GM23338 (cell line): ENCODE data around the gene YIF1A. TPM values are rescaled to one million over a fixed set of nuclear protein-coding genes. Genes with fewer than 3 reads are reported as not detected.

Experiments used
- ATAC-seq: fragments of 200-7000 bp; cut with Tn5 transposase; 3 replicates; pipeline ENCODE4 v1.9.1; 2020
- DNase-seq: peaks from one replicate; pipeline ENCODE4 v3.0.0-alpha.2; 2015; ENCODE audit warnings: low spot score
- H2AFZ ChIP-seq: fragments of 200-600 bp; sonication (generic); 2 replicates; pipeline ENCODE4 v1.8.0; 2016; ENCODE audit warnings: antibody characterized with exemption, mild to moderate bottlenecking, moderate library complexity
- H3F3A ChIP-seq: fragments of 200-600 bp; sonication (generic); replicated peaks from 2 replicates; pipeline ENCODE4 v1.8.0; 2017; ENCODE audit warnings: antibody characterized with exemption, mixed run types, low read depth
- H3K27ac ChIP-seq: fragments of 200-600 bp; sonication (generic); 2 replicates; pipeline ENCODE4 v1.6.1; 2016; ENCODE audit warnings: low read depth
- H3K27me3 ChIP-seq: fragments of 200-600 bp; sonication (generic); 2 replicates; pipeline ENCODE4 v1.8.0; 2016; ENCODE audit warnings: mild to moderate bottlenecking, mixed run types, moderate library complexity; ENCODE audit not compliant: insufficient read depth
- H3K36me3 ChIP-seq: fragments of 200-600 bp; sonication (generic); 2 replicates; pipeline ENCODE4 v1.8.0; 2016; ENCODE audit warnings: mild to moderate bottlenecking; ENCODE audit not compliant: insufficient read depth
- H3K4me1 ChIP-seq: fragments of 200-600 bp; sonication (generic); 2 replicates; pipeline ENCODE4 v1.8.0; 2016; ENCODE audit warnings: mild to moderate bottlenecking, moderate library complexity; ENCODE audit not compliant: insufficient read depth
- H3K4me2 ChIP-seq: fragments of 200-600 bp; sonication (generic); 2 replicates; pipeline ENCODE4 v1.7.1; 2017; ENCODE audit warnings: mixed run types
- H3K4me3 ChIP-seq: fragments of 200-600 bp; sonication (generic); 2 replicates; pipeline ENCODE4 v1.6.1; 2016; ENCODE audit warnings: mixed run types
- H3K79me2 ChIP-seq: fragments of 200-600 bp; sonication (generic); replicated peaks from 2 replicates; pipeline ENCODE4 v1.8.0; 2017; ENCODE audit warnings: mild to moderate bottlenecking; ENCODE audit not compliant: insufficient read depth
- H3K9me2 ChIP-seq: fragments of 200-600 bp; sonication (generic); 2 replicates; pipeline ENCODE4 v1.8.0; 2017; ENCODE audit not compliant: insufficient read depth
- H4K20me1 ChIP-seq: fragments of 200-600 bp; sonication (generic); replicated peaks from 2 replicates; pipeline ENCODE4 v1.8.0; 2017; ENCODE audit warnings: mild to moderate bottlenecking; ENCODE audit not compliant: insufficient read depth
- H3K27ac Mint-ChIP-seq: 2 replicates; pipeline ENCODE4 v1.8.0; 2020; ENCODE audit warnings: inconsistent platforms, mild to moderate bottlenecking, moderate library complexity, mixed read lengths
- H3K27me3 Mint-ChIP-seq: 3 replicates; pipeline ENCODE4 v1.8.0; 2022; ENCODE audit warnings: low read depth, mild to moderate bottlenecking, moderate library complexity, mixed read lengths, inconsistent platforms; ENCODE audit not compliant: insufficient read depth, poor library complexity
- H3K36me3 Mint-ChIP-seq: 3 replicates; pipeline ENCODE4 v1.8.0; 2021; ENCODE audit warnings: low read depth, mild to moderate bottlenecking, inconsistent platforms, moderate library complexity, mixed read lengths
- H3K4me1 Mint-ChIP-seq: 3 replicates; pipeline ENCODE4 v1.8.0; 2020; ENCODE audit warnings: mild to moderate bottlenecking, inconsistent platforms, mixed read lengths
- H3K4me3 Mint-ChIP-seq: 3 replicates; pipeline ENCODE4 v1.8.0; 2021; ENCODE audit warnings: moderate library complexity, mild to moderate bottlenecking, inconsistent platforms, mixed read lengths
- H3K9me3 Mint-ChIP-seq: 3 replicates; pipeline ENCODE4 v1.8.0; 2020; ENCODE audit warnings: moderate library complexity, mild to moderate bottlenecking, inconsistent platforms, mixed read lengths
- CREB1 ChIP-seq: fragments of 250-450 bp; sonication (Bioruptor Pico); IDR thresholded peaks from 2 replicates; pipeline ENCODE4 v1.5.0; 2020; ENCODE audit warnings: low read depth, mild to moderate bottlenecking, moderate library complexity
- CTCF ChIP-seq, 2 experiments: fragments of 200-600 bp in 1 of 2; sonication (generic) in 1 of 2; conservative IDR thresholded peaks; 2 replicates each; pipeline versions ENCODE4 v1.5.1 to v1.6.1; 2016 to 2017; ENCODE audit warnings: antibody characterized with exemption in 2 of 2, low read depth in 2 of 2, mild to moderate bottlenecking in 2 of 2, moderate library complexity in 1 of 2
- ETS1 ChIP-seq: IDR thresholded peaks from 2 replicates; pipeline ENCODE4 v1.6.1; 2016; ENCODE audit warnings: antibody characterized with exemption
- EZH2phosphoT487 ChIP-seq: fragments of 200-600 bp; sonication (generic); IDR thresholded peaks from one replicate; pipeline ENCODE4 v1.8.1; 2018; ENCODE audit warnings: antibody characterized with exemption; ENCODE audit not compliant: unreplicated experiment
- NANOG ChIP-seq: IDR thresholded peaks from 2 replicates; pipeline ENCODE4 v1.6.1; 2016; ENCODE audit warnings: antibody characterized with exemption, borderline replicate concordance
- POLR2AphosphoS5 ChIP-seq: IDR thresholded peaks from 2 replicates; pipeline ENCODE4 v1.6.1; 2016; ENCODE audit warnings: antibody characterized with exemption, low read depth
- ZNF331 ChIP-seq: fragments of 250-450 bp; sonication (Bioruptor Pico); IDR thresholded peaks from 2 replicates; pipeline ENCODE4 v1.5.0; 2020; ENCODE audit warnings: low read depth, mild to moderate bottlenecking, moderate library complexity
- ZNF462 ChIP-seq: fragments of 250-450 bp; sonication (Bioruptor Pico); IDR thresholded peaks from 2 replicates; pipeline ENCODE4 v1.5.0; 2020; ENCODE audit warnings: mild to moderate bottlenecking, moderate library complexity
- long read RNA-seq: library from polyadenylated mRNA; unstranded; transcript quantifications from one replicate; pipeline ENCODE4 v2.0.0, GENCODE V29; 2020; ENCODE audit not compliant: unreplicated experiment
- polyA plus RNA-seq: library from polyadenylated mRNA; unstranded; fragments of >200 nt; fragmentation: Nextera tagmentation; extraction: Ambion mirVana; gene quantifications from 2 replicates; pipeline ENCODE4 v1.2.1, GENCODE V29; 2016
- total RNA-seq: library from RNA; depleted of rRNA; stranded (reverse); fragments of >200 nt; shearing (Covaris generic); gene quantifications from 2 replicates; pipeline ENCODE4 v1.2.3, GENCODE V29; 2014; rRNA removed

YIF1A gene
- 75.0 and 87.0 TPM in 2 replicates for total RNA-seq
- polyA plus RNA-seq, result 71.5 and 75.6 TPM in 2 replicates
- long read RNA-seq, transcript YIF1A-203 (8 exons, 1,124 nt), result major isoform, 128 of 144 reads
- long read RNA-seq, partial matches to known transcripts, result 5 of 144 reads
- long read RNA-seq, other reads (novel, unspliced or antisense), result 8 of 144 reads

GRCh38 chr11:66288671-66289547, at the start of gene YIF1A:
TSS of gene YIF1A (minus strand) at chr11:66289143. CDS start at chr11:66288985, 158 bp downstream.
- Histone ChIP-seq H3K27me3 (peaks cover 30% of the 10 kb centered on the region), H3K79me2 (peaks cover 9% of the 10 kb centered on the region), H3K9me2 (no peaks in the 10 kb centered on the region), H3F3A (peaks cover 18% of the 10 kb centered on the region; the same call in 1 of the 2 replicates), H3K36me3 (no peaks in the 10 kb centered on the region; the same call in 1 of the 2 replicates), H3K4me3 (peak within 1 kb of the TSS; percentile 94), H3K4me1 (peaks cover 21% of the 10 kb centered on the region), H2AFZ (peak within 1 kb of the TSS; percentile 74), H3K27ac (peak within 1 kb of the TSS; percentile 83), H4K20me1 (no peaks in the 10 kb centered on the region; the same call in 1 of the 2 replicates), H3K4me2 (peak within 1 kb of the TSS; percentile 95)
- H3K4me3 Mint-ChIP-seq, result peak within 1 kb of the TSS; percentile 94
- peaks cover 35% of the 10 kb centered on the region for H3K27me3 Mint-ChIP-seq
- peaks cover 21% of the 10 kb centered on the region for H3K4me1 Mint-ChIP-seq
- peak within 1 kb of the TSS; percentile 95 for H3K27ac Mint-ChIP-seq
- H3K36me3 Mint-ChIP-seq, result no peaks in the 10 kb centered on the region; the same call in 2 of the 3 replicates
- peaks cover 2% of the 10 kb centered on the region; the same call in 1 of the 3 replicates for H3K9me3 Mint-ChIP-seq
- DNase-seq (peak; percentile 99), ATAC-seq (peak; percentile 92)
- TF ChIP-seq ZNF462 (CRISPR knock-in tag) (no peak), NANOG (no peak), CREB1 (CRISPR knock-in tag) (peak; percentile 87), ZNF331 (CRISPR knock-in tag) (no peak), EZH2phosphoT487 (no peak), POLR2AphosphoS5 (peak; percentile 86), CTCF (conservative IDR thresholded peaks at IDR 0.05; ENCODE audit: low read depth in 2 of 2) (no peak), ETS1 (no peak)
